ENCODE results near the gene CNIH3.
A peak's percentile ranks its signal among the peaks of the same experiment; 100 is the strongest.

Gene CNIH3

GRCh38 chr1:224747578-224747977, 131.5 kb downstream of the CNIH3 start:
- DNase-seq: no peak

GRCh38 chr1:224749916-224750315, 133.8 kb downstream of the CNIH3 start:
- DNase-seq: no peak

DNA sequence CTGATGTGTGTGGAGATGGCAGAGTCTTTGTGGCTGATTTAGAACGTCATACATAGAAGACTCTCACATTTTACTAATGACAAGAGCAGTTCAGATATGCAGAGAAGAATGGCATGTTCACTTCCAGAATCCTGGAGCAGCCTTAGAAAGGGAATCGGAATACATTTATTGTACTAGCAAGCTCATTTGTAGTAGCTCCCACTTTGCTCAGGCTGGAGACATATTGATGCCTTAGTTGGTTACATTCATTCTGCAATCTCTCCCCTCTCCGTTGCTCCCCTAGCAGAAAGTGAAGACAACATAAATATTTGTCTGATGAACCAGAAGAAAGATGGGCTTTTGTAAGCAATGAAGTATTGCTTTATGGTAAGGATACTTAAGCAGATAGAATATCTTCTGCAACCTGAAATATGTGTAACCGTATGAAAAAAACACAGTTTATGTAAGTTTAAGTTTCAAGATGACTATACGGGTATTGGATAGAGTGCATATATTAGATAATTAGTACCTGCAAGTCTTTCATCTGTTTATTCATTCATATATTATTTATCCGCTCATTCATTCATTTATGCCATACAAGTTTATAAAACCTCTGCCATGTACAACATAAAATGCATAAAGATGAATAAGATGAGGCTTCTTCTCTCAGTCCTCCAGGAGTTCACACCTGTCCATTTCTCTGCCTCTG, 135.7 kb downstream of the CNIH3 start:
- DNase-seq: no peak

DNA sequence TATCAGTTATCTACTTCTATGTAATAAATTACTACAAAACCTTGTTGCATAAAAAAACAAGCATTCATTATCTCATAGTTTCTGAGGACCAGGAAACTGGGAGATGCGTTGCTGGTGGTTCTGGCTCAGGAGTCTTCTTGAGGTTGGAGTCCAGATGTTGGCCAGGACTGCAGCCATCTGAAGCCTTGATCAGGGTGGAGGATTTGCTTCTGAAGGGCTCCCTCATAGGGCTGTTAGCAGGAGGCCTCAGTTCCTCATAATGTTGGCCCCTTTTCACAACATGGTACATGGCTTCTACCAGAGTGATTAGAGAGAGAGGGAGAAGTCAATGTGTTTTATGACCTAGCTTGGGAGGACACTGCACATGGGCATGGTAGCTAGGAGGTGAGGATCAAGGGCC, 137.4 kb downstream of the CNIH3 start:
- no peak for DNase-seq

DNA sequence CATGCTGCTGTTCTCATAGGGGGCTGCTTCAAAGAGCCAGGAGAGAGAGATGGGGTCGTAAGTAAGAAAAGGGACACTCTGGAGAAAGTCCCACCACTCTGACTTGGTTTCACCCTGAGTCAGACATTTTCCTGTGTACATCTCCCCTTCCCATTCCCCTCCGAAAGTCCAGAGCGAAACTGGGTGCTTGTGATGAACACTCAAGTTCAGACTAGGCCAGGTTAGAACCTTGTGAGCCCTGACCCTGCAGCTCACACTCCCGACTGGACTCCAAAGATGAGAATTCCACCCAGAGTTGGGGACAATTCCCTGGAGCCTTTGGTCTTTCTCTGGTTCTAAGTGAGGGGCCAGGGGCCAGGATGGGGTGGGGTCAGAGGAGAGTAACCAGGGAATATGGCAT, 139.5 kb downstream of the CNIH3 start:
- DNase-seq: no peak

DNA sequence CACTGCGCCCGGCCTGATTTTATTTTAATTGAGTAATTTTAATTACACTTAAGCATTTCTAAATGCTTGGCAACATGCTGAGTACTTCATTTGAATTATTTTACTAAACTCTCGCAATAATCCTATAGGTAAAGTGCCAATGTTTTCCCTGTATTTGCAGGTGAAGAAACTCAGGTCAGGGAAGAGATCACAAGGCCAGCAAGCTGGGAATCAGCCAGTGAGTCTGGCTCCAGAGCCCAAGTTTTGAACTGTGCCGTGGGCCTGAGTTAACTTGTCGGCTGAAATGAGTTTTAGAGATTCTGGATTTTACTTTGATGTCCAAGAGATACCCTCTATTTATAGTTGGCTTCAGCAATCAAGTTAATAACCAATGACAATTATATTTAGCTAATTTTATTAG, 141.4 kb downstream of the CNIH3 start:
- no peak for DNase-seq

DNA sequence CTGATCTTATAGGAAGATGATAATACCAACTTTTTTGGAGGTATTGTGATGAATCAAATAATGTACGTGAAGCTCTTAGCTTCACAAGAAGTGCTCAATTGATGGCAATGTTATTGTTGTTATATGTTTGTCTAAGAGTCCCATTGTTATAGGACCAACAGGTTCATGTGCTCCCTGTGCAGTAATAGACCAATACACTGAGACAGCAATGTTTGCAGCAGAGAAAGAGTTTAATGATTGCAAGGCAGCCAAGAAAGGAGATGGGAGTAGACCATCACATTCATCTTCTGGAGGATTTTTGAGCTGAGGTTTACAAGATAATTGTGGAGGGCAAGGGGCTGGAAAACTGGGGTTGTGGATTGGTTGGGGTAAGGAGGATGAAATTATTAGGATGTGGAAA, 143.0 kb downstream of the CNIH3 start:
- no peak for DNase-seq

GRCh38 chr1:224759681-224760091, 143.6 kb downstream of the CNIH3 start:
- no peak for DNase-seq

DNA sequence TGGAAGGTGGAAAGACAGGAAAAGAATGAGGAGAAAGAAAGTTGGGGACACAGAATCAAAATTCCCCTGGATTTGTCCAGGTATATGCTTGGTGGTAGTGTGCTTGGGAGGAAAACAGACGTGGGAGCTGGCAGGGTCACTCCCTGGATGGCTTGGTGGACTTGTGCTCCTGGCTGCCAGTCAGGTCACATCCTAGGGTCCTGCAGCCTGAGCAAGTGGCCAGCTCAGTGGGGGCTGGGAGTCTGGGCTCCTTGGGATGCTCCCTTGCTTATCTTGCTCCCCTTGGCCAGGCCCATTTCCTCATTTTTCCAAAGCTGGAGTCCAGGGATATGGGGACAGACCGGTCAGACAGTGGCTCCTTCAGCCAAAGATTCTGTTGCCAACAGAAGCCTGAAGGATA, 144.0 kb downstream of the CNIH3 start:
- no peak for DNase-seq

GRCh38 chr1:224761245-224761644, 145.1 kb downstream of the CNIH3 start:
- DNase-seq: no peak

- no peak for DNase-seq
Observed at GRCh38 chr1:224762046-224762445, 145.9 kb downstream of the CNIH3 start.

DNA sequence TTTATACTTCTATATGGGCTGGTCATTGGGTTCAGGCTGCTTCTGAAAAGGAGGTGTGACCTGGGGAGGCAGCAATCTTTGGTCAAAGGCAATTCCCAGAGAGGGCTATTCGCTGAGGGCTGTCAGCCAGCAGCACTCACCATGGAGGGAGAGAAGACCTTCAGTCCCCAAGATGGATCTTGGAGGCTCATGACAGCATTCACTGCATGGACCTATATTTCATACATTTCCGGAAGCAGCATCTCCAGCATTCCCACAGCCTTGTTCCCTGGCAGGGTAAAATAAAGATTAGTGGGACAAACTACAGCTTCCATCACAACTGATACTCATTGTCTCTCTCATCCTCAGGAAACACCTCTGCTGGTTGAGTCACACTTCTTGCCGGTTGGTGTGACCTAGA, 146.6 kb downstream of the CNIH3 start:
- DNase-seq: no peak

GRCh38 chr1:224763126-224763775, 147.1 kb downstream of the CNIH3 start:
- no peak for DNase-seq

DNA sequence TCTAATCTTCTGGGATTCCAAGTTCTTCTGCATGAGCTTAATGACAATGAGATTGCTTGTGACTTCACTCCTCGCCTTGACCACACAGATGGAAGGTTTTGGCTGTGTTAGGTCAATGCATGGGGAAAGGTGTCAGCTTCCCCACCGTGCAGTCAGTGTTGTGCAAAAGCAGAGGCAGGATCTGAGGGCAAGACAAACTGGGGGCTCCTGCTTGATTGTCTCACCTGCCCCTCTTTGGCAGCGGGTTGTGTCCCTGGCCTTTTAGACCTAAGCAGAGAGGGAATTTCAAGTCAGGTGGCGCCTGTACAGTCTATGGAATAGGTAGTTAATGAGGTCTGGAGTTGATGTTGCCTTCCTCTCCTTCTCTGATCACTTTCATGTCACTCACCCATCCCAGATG, 150.1 kb downstream of the CNIH3 start:
- DNase-seq: no peak

GRCh38 chr1:224767031-224767430, 150.9 kb downstream of the CNIH3 start:
- DNase-seq: peak in 1 of 3 experiments; percentile 68

- DNase-seq: peak in 2 of 3 experiments; percentile 39 to 87
Observed at GRCh38 chr1:224767676-224768075, 151.6 kb downstream of the CNIH3 start.

GRCh38 chr1:224768971-224769370, 152.9 kb downstream of the CNIH3 start:
- no peak for DNase-seq

DNA sequence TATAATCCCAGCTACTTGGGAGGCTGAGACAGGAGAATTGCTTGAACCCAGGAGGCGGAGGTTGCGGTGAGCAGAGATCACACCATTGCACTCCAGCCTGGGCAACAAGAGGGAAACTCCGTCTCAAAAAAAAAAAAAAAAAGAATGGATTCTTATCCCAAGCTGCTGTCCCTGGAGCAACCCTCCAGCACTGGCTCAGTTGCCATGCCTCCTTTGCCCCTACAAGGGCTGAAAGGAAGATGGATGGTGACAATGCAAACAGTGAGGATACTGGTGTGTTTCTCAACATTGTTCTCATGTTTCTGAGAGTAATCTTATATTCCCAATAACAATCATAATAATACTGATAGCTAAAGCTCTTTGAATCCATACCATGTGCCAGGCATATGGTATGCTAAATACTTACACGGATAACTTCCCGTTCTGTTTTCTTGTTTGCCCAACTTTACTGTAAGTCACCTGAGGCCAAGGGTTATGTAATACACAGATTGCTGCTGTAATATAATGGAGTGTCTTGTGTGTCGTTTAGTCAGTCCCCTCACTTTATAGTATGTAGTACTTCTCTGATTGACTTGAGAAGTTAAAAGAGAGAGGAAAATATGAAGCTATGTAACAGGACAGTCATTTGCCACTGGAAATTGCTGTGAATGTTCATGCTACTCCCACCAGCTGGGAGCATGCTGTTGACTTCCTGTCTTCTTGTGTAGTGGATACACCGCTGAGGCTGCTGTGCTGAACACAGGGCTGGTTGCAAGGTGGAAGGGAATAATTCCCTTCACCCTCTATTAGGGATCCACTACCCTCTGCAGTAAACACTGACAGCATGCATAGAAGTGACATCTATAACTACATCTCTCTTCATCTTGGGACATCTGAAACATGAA, 153.6 kb downstream of the CNIH3 start:
- peak in 1 of 3 experiments; percentile 13 for DNase-seq

GRCh38 chr1:224770336-224770693, 154.2 kb downstream of the CNIH3 start:
- no peak for DNase-seq

GRCh38 chr1:224773646-224774045, 157.5 kb downstream of the CNIH3 start:
- DNase-seq: no peak

DNA sequence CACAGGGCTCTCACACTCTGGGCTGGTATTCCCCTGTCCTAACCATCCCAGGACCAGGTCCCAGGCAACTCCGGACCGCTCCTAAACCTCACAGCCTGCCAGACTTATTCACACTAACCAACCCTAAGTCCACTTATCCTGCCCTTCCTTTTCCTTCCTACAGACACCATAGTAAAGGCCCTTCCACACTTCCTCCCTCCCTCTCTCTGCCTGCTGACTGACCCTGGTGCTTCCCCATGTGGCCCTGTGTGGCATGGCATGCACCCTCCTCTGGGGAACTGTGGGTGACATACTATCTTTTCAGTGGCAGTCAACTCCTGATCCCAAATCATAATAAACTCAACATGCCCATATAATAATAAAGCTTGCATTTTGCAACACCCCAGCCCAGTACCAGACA, 158.3 kb downstream of the CNIH3 start:
- no peak for DNase-seq

- no peak for DNase-seq
Observed at GRCh38 chr1:224777180-224777579, 161.1 kb downstream of the CNIH3 start.

GRCh38 chr1:224779536-224779935, 163.4 kb downstream of the CNIH3 start:
- DNase-seq: no peak

GRCh38 chr1:224780736-224781135, 164.6 kb downstream of the CNIH3 start:
- no peak for DNase-seq

Data from NCI-H1417 (cell line).